ENCODE results near the gene SUPT3H.

The SUPT3H gene

DNA sequence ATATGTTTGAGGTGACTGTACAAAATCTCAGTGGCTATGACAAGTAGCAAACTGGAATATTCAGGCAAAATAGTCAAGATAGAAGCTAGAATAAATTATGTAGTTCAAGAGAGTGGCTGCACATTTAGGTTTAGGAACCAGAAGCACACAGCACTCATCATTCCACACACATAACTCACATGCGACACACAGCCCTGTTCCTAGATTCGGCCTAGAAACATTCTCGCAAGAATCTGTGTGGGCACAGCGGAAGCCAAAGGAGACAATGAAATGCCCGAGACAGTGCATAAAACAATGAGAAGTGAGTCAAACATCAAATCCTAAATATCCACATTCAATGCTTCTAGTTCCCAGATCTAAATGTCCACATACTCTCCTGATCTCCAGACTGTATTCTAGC, 9.5 kb upstream of the SUPT3H start:
- DNase-seq: no peak

DNA sequence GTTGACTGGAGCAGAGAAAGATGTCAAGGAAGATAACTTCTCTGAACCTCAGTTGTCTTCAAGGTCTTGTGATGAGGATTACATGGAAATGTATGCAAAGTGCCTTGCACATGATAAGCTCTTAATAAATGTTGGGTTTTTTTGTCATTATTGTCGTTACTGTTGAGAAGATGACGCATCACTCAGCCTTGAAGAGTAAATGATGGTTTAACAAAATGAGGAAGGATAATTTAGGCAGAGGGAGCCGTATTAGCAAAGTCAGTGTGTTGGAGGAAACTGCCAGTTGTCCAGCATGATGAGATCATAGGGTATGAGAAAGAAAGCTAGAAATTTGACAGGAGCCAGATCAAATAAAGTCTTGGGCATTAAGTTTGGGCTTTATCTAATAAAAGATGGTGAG, 8.8 kb upstream of the SUPT3H start:
- DNase-seq: no peak

DNA sequence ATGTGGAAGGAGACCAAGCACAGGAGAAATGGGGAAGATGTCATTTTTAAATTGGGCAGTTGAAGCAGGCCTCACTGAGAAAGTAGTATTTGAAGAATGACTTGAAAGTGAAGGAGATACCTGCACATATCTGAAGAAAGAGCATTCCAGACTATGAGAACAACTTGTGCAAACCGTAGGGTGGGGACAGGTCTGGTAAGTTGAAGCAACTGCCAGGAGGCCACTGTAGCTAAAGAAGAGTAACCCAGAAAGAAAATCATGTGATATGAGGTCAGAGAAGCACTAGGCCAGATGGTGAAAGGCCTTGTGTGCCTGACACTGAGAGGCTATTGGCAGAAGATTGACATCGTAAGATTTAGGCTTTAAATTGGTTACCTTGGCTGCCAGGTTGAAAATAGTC, 4.7 kb upstream of the SUPT3H start:
- DNase-seq: no peak

DNA sequence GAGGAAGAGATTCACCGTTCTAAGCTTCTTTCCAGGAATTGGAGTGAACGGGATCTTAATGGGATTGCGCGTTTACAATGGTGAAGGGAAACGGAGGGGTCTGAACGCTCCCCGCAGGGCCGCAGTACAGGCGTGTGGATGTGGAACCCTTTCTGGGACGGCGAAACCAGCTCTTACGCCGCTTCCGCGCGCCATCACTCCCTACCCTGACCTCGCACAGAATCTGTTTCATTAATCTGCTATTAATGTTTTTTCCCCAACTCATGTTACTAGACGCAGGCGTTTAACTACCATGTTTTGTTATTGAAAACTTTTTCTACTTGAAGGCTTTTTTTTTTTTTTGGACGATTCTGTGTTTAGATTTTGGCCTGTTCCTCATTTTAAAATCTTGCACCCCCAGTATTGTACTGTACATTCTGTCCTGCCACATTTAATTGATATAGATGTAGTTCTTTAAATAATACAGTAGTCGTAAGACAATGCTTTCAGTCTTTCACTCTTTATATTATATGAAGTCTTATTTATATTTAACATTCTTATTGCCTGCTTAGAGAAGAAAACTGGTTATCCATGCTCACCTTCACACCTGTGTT, 696 bp upstream of the SUPT3H start:
- DNase-seq: no peak

DNA sequence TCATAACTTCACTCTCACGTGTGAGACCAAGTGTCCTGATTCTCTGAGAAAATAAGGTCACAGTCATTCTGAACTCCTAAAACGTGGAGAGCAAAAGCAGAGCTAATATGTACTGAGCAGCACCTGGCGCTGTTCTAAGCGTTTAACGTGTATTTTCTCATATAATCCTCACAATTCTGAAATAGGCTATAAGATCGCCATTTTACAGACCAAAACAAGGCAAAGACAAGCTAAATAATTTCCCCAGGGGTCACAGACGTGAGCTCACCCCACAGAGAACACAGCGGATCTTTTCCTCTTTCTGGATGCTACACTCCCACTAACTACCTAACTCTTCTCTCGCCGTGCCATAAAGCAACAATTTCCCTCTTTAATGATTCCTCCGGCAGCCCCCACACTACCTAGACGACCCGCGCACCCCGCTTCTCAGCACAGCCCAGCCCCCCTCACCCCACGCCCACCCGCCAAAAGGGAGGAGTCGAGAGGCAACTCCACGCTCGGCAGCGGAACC, 636 bp downstream of the SUPT3H start:
- no peak for DNase-seq

DNA sequence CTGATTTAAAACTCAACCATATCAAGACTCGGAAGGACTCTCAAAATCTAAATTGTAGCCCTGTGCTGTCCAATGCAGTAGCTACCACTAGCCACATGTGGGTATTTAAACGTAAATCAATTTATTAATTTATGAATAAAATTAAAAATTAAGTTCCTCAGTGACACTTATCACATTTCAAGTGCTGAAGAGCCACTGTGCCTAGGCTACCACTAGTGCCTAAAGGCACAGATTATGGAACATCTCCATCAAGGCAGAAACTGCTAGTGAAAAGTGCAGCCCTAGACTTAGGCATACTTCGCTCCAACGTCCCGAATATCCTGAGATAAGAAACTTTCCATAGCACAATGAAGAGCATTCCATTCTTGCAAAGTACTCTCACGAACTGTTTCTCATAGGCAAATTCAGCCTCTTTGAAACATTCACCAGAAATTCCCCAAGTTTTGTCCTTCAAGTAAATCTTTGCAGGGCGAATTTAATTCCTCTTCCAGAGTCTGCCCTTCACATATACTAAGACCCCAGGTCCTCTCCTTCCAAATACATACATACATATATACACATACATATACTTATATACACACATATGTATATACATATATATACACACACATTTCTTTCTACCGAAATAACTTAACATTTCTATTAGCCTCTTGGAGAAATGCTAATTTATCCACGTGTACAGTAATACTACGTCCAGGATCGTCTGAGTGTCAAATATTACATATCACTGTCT, 1.3 kb downstream of the SUPT3H start:
- DNase-seq: no peak

DNA sequence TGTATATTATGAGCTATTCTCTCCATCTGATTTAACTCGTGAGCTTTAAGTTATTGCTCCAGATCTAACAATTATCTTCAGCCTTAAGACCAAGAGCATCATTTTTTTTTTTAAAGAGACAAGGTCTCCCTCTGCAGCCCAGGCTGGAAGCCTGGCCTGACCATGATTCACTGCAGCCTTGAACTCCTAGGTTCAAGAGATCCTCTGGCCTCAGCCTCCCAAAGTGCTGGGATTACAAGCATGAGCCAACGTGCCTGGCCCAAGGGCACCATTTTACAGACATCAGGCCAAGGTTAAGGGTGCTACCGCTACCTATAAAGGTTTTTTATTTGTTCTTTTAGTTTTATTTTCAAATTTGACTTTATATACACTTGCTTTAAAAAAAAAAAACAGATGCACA, 2.3 kb downstream of the SUPT3H start:
- no peak for DNase-seq

DNA sequence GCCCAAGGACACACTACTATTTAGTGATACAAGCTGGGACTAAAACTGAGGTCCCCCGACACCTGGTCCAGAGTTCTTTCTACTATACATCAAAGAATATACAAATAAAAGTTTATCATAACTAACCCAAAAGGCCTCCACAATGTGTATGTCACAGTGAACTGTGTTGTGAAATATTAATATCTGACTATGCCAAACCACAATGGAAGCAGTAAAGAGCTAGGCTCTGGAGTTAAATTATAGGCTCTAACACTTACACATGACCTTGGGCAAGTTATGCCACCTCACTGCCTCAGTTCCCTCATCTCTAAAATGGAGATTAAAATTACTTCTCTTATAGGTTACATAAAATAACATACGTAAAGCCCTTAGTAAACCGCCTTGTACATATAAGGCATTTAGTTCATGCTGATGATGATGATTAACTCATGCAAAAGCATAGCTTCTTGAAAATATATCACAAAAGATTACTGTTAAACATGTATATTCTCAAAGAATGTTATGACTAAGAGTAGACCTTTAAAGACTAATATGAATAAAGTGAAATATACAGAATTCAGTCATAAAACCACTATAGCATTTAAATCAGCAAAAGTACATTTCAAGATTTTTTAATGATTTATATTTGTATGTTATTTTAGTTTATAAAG, 5.7 kb downstream of the SUPT3H start:
- DNase-seq: no peak

DNA sequence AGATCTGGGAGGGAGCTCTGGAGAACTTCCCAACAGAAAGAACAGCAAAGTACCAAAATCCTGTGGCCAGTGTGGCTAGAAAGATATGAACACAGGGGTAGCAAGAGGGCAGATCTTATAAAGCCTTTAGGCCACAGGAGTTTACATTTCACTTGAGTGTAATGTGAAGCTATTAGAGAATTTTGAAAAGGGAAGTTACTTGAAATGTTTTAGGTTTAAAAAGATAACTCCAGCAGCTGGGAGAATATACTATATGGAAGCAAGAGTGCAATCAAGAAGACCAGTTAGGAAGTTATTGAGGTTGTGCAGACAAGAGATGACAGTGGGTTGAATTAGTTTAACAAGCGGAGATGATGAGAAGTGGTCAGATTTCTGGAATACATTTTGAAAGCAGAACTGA, 7.9 kb downstream of the SUPT3H start:
- no peak for DNase-seq

DNA sequence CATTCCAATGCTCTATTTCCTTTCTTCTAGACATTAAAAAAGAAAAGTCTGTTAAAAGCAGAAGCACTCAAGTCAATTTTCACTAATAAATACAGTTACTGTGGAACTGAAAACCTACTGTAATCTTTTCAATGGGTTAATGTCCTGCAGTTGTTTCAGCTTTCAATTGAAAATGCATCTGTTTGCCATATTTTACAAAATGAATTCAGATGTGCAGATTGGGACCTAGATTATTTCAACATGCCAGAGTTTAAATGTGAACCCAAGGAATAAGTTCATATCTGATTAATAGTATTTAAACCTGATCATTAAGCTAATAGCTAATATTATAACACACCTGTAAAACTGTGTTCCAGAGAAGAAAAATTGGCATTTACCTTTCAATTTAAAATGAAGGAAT, 9.7 kb downstream of the SUPT3H start:
- no peak for DNase-seq

DNA sequence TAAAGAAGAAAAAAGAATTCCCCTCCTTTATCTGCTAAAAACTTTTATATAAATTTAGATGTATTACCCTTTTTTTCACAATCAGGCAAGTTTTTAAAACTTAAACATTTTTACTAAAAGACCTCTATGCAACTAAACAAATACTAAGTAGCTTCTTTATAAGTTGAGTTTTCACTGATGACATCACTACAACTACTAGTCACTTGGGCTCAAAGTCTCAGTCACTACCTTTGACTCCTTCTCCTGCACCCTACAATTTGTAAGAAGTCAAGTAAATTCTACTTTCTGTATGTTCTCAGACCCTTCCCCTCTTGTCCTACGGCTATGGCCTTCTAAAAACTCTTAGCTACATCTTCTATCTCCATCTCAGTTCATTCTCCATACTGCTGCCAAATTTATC, 11.2 kb downstream of the SUPT3H start:
- DNase-seq: no peak

DNA sequence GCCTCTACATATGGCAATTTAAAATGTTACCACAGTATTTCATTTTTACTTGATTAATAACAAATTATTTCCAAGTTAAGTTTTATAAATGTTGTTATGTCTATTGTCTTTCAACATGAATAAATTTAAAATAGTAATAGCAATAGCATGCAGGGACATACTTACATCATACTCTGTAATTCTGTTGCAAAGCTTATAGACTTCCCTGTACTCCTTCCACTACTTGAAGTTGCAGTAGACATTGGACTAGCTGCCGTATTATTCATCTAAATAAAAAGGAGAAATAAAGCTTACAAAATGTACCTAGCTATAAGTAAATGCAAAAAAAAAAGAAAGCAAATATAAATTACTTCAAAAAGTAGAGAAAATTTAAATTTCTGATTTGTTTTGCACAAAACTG, 12.7 kb downstream of the SUPT3H start:
- DNase-seq: no peak

DNA sequence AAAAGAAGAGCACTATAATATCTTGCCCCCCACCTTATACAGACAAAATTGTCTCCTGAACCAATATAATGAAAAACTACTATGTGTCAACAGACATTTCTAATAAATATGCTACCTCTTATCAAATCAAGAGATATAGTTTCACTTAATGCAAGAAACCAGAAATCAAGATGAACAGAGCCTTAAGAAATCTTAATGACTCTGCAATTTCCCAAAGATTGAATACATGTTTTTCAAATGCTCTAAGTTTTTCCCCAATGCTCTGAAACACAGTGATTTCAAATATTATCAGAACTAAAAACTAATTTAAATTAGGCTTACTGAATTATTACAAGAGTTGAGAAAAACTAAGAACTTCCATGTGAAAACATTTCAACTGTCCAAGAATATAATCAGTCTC, 13.3 kb downstream of the SUPT3H start:
- no peak for DNase-seq

DNA sequence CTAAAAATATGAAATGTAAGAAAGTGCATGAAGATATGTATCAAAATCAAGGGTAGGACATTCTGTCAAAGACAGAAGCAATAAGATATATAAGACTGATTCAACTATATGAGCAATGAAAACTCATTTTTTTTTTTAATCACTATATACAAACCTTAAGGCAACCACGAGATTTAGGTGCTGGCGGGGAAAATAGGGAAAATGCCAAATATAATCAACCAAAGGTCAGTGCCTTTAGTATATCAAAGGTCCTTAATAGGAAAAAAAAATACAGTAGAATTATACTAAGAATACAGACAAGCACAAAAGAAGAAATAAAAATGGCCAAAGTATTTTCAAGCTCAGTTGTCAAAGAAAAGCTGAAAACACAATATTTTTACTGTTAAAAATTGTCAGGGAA, 24.1 kb downstream of the SUPT3H start:
- DNase-seq: no peak

DNA sequence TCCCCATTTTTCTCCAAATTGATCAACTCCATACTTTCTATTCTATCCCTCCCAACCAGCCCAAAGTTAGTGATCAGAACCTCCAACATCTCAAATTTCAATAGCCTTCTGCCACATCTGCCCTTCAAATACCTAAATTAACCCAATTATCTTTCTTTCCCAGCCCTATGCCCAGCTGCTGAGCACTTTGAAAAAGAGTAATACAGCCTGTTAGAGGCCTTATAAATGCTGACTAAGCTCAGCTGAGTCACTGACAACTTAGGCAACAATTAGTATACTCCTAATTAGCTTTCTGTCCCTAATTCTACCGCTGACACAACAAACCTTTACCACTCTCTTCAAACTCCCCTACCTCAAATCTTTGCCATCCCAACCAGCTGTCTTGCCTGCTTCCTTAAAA, 26.1 kb downstream of the SUPT3H start:
- no peak for DNase-seq

DNA sequence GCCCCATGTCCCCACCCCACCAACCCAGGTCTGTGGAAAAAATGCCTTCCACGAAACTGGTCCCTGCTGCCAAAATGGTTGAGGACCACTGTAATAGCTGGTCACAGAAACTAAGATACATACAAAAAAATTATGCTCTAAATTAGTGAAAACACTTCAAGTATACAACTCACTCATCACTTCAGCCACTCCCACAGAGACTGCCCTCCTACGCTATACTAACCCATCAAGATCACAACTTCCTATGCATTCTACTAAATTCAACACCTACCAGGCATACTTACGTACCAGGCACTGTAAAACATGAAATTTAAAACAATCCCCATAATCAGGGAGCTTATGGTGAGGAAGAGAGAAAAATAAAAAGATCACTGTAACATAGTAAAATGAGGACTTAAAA, 26.7 kb downstream of the SUPT3H start:
- no peak for DNase-seq

DNA sequence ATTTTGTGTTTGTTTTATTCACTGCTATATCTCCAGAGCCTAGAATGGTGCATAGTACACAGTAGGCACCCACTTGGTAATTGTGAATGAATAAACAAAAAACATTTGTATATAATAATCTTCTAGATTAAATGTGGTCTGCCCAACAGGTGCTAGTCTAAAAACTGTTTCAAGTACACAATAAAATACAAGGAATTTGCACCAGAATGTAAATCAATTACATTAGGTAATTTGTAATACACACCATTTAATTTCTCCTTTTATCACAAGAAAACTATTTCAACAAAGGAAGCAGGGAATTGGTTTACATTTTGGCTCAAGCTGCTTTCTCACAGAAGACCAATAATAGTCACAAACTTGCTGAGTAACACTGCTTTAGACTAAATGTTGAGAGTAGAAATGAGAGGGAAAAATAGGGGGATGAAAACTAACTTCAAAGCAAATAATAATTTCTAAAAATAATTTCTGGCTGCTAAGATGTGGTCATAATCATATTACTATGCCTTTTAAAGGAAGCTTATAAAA, 27.5 kb downstream of the SUPT3H start:
- DNase-seq: no peak

DNA sequence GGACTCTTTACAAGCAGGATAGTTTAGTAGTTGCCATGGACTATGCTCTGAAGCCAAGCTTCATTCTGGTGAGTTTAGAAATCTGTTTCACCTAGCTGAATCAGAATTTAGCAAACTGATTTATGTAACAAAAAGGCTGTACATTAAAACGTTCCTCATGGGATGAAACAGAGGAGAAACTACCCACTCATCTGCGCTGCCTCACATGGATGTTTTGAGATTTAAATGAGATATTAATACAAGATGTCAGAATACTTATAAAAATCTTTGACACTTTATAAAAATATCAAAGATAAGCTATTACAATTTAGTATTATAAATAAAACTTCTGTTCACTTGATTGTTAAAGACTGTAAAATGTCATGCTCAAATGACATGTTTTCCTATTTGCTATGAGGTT, 32.8 kb downstream of the SUPT3H start:
- no peak for DNase-seq

DNA sequence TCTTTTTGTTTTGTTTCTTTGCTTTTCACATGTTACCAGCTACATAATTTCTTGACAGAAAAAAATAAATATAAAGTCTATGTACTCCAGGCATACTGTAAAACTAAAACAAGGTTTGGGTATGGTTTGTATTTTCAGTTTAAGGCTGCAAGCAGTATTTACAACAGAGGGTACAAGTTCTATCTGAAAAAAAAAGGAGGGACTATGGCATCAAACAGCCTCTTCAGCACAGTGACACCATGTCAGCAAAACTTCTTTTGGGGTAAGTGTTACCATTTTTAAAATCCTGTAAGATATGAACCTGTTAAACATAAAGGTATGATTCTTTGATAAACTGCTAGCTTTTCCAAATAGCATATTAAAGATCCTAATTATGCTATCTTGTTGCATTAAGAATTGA, 49.2 kb downstream of the SUPT3H start:
- no peak for DNase-seq

DNA sequence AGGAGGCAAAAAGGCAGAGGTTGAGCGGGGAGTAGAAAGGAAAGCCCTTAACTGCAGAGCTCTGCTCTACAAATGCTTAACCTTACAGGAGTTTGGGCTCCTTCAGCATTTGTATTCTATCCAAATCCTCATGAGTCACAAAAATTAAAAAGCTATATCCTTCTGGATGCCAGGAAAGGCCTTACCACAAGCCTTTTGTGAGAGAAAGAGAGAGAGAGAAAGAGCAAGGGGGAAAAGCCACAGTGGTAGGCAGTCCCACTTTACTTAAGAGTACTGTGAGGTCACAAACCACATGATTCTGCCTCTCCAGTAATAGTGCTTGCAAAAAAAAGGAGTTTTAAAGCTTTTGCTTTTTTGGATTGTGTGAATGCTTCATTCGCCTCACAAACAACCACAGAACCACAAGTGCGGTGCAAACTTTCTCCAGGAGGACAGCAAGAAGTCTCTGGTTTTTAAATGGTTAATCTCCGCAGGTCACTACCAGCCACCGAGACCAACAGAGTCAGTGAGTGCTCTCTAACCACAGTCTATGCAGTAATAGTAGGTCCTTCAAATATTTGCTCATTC, 49.7 kb downstream of the SUPT3H start, which contains the start of gene RUNX2:
TSS of gene RUNX2 (plus strand) at position 375 of the 567 bp plus-strand sequence. CDS start 397 bp downstream, outside the sequence.
- no peak for DNase-seq

DNA sequence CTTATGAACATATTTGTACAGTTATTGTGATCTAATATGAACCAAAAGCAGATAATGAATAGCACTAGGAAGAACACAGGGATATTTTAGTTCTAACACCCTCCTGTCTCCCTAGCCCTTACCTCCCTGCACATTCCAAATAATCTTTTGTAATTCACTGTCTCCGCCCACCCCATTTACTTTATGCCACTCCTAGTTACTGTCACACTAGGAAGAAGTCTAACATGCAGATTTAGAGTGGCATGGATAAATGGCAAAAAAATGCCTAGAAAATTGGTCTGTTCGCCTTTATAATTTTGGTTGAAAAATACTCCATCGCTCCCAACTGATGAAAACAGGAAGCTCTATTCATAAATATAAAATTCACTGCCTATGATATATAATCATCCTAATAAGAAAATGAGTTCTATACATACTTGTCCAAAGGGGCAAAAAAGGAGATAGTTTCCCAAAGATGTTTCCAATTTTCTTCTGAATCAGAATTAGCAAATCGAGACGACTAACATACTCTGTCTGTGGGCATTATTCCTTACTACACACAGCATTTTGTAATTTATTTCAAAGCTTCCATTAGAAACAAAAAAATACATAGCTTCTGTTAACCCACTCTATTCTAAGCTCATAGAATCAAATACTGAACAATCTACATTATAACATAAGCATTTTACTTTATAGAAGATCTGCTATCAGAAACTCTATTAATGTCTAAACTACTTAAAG, 50.9 kb downstream of the SUPT3H start:
- no peak for DNase-seq

DNA sequence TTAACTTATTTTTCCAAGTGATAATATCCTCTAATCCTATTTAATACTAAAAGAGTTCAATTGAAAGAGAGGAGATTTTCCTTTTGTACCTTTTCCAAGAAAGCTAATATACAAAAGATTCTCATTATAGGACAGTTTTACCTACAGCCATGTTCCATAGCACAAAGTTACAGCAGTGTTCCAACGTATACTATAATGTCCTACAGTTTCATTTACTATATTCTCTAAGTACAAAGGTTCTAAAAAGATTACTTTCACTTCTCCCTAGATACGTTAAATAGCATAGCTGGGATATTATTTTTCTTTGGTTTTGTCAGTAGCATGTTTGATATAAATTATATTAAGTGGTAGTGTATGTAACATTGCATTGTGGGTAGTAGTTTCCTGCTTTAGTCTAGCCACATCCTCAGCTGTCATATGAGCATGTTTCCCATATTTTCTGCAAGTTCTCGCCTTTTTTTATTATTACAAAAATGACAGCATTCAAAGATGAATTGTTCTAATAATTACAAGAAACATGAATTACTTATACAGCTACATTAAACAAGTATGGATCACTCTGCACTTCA, 54.0 kb downstream of the SUPT3H start:
- no peak for DNase-seq

DNA sequence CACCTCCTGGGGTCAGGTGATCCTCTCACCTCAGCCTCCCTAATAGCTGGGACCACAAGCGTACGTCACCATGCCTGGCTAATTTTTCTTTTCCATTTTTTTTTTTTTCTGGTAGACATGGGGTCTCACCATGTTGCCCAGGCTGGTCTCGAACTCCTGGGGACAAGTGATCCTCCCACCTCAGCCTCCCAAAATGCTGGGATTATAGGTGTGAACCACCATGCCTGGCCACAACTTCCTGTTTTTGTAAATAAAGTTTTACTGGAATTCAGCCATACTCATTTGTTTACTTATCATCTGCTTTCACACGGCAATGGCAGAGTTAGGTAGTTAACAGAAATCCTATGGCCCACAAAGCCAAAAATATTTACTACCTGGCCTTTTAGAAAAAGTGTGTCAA, 57.4 kb downstream of the SUPT3H start:
- no peak for DNase-seq

Measured in activated effector memory CD4-positive, alpha-beta T cell treated with Interleukin-2 at 50 U/mL for 16 hours (primary cell).